Measurements from ENCODE around the gene KCNQ1OT1. TPM values are rescaled to one million over a fixed set of nuclear protein-coding genes. Genes with fewer than 3 reads are reported as not detected.

KCNQ1OT1 gene
- total RNA-seq, 1 donor from 2014 or later: 2.5 TPM

- no peak for DNase-seq (ENCODE audit: low read depth)
Observed at GRCh38 chr11:2721210-2721916, 21.6 kb upstream of the KCNQ1OT1 start.

GRCh38 chr11:2719831-2720590, 20.2 kb upstream of the KCNQ1OT1 start:
- DNase-seq (ENCODE audit: low read depth): no peak

GRCh38 chr11:2718817-2719438, 19.1 kb upstream of the KCNQ1OT1 start:
- no peak for DNase-seq (ENCODE audit: low read depth)

- no peak for DNase-seq (ENCODE audit: low read depth)
Observed at GRCh38 chr11:2717561-2718325, 17.9 kb upstream of the KCNQ1OT1 start.

- DNase-seq (ENCODE audit: low read depth): peak; percentile 41
Observed at GRCh38 chr11:2716376-2717095, 16.7 kb upstream of the KCNQ1OT1 start.

GRCh38 chr11:2715716-2716350, 16.0 kb upstream of the KCNQ1OT1 start:
- DNase-seq (ENCODE audit: low read depth): no peak

GRCh38 chr11:2714871-2715270, 15.1 kb upstream of the KCNQ1OT1 start:
- no peak for DNase-seq (ENCODE audit: low read depth)

- DNase-seq (ENCODE audit: low read depth): no peak
Observed at GRCh38 chr11:2714463-2714800, 14.6 kb upstream of the KCNQ1OT1 start.

- DNase-seq (ENCODE audit: low read depth): no peak
Observed at GRCh38 chr11:2713661-2714462, 14.1 kb upstream of the KCNQ1OT1 start.

- no peak for DNase-seq (ENCODE audit: low read depth)
Observed at GRCh38 chr11:2713094-2713493, 13.3 kb upstream of the KCNQ1OT1 start.

GRCh38 chr11:2711161-2711560, 11.4 kb upstream of the KCNQ1OT1 start:
- no peak for DNase-seq (ENCODE audit: low read depth)

GRCh38 chr11:2709429-2709828, 9.6 kb upstream of the KCNQ1OT1 start:
- DNase-seq (ENCODE audit: low read depth): no peak

- DNase-seq (ENCODE audit: low read depth): no peak
Observed at GRCh38 chr11:2708757-2709281, 9.0 kb upstream of the KCNQ1OT1 start.

GRCh38 chr11:2708151-2708581, 8.4 kb upstream of the KCNQ1OT1 start:
- DNase-seq (ENCODE audit: low read depth): no peak

GRCh38 chr11:2707736-2708135, 7.9 kb upstream of the KCNQ1OT1 start:
- DNase-seq (ENCODE audit: low read depth): no peak

- DNase-seq (ENCODE audit: low read depth): no peak
Observed at GRCh38 chr11:2706321-2706720, 6.5 kb upstream of the KCNQ1OT1 start.

- peak; percentile 97 for DNase-seq (ENCODE audit: low read depth)
Observed at GRCh38 chr11:2704896-2705606, 5.3 kb upstream of the KCNQ1OT1 start.

GRCh38 chr11:2704356-2704755, 4.6 kb upstream of the KCNQ1OT1 start:
- no peak for DNase-seq (ENCODE audit: low read depth)

Measured in myocyte (in vitro differentiated cells).